Stimulated activated CD8-positive, alpha-beta memory T cell treated with anti-CD3 and anti-CD28 coated beads, Interleukin-12 subunit alpha, Interleukin-12 subunit beta, amount 100 ng/mL, for 1 hour (primary cell): ENCODE measurements around the gene RBMS1.

ENCODE experiments used
- DNase-seq: peaks from one replicate; pipeline ENCODE4 v3.0.0-alpha.2; 2020; ENCODE audit warnings: low read depth

The RBMS1 gene, protein sequence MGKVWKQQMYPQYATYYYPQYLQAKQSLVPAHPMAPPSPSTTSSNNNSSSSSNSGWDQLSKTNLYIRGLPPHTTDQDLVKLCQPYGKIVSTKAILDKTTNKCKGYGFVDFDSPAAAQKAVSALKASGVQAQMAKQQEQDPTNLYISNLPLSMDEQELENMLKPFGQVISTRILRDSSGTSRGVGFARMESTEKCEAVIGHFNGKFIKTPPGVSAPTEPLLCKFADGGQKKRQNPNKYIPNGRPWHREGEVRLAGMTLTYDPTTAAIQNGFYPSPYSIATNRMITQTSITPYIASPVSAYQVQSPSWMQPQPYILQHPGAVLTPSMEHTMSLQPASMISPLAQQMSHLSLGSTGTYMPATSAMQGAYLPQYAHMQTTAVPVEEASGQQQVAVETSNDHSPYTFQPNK

GRCh38 chr2:160493227-160494028 is at the start of gene RBMS1:
Gene RBMS1, minus strand, starts transcription at chr2:160493807. Its CDS starts 444 bp downstream, at chr2:160493363.
- peak; percentile 28 for DNase-seq

DNA sequence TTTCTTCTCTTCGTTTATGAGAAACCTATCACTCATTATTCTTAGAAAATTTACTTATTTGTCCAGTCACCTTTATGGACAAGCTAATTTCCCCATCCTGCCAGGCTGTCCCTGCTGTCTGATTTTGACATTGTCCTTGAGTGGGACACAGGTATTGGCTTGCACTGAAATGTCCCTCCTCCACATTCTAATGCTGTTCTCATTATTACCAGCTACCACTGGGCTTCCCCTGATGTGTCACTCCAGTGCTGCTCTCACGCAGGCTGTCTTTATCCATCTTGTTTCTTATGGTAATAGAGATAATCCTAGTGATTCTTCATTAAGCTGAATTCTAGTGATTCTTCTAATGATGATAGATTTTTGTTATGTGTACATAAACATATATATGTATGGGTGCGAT is 48.1 kb upstream of the RBMS1 start:
- no peak for DNase-seq

- DNase-seq: no peak
Observed at GRCh38 chr2:160538559-160539355, 45.1 kb upstream of the RBMS1 start.

GRCh38 chr2:160538115-160538514 is 44.5 kb upstream of the RBMS1 start:
- DNase-seq: no peak

DNA sequence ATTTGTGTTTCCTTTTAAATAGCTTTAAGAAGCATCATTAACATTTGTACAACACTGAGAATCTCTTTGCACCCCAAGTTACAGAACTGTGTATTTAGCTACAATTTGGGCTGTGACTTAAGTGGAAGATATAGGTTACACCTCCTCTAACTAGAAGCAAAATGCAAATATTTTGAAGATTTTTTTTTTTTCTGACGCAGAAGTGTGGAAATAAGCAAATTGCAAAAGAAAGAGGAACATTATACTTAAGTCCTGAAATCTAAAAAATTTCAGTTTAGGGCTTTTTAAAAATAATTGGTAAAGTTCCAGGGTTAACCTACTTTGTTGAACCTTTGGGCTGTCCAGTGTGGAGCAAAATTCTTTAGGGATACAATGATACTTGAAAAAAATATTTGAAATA is 41.4 kb upstream of the RBMS1 start:
- no peak for DNase-seq

DNA sequence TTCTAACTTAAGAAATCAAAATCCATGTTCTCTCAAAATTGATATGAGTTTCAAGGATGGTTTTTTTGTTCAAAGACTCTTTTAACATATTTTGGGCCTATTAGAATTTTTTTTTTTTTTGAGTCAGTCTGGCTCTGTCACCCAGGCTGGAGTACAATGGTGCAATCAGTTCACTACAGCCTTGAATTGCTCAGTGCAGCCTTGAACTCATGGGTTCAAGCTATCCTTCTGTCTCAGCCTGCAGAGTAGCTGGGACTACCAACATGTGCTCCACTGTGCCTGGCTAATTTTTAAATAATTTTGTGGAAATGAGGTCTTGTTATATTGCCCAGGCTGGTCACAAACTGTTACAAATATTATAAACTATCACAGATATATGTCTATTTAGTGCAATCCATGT is 40.6 kb upstream of the RBMS1 start:
- no peak for DNase-seq

GRCh38 chr2:160533482-160533881 is 39.9 kb upstream of the RBMS1 start:
- no peak for DNase-seq

- DNase-seq: no peak
Observed at GRCh38 chr2:160532388-160532787, 38.8 kb upstream of the RBMS1 start.

- DNase-seq: no peak
Observed at GRCh38 chr2:160522951-160523710, 29.5 kb upstream of the RBMS1 start.

- DNase-seq: no peak
Observed at GRCh38 chr2:160517731-160518130, 24.1 kb upstream of the RBMS1 start.

DNA sequence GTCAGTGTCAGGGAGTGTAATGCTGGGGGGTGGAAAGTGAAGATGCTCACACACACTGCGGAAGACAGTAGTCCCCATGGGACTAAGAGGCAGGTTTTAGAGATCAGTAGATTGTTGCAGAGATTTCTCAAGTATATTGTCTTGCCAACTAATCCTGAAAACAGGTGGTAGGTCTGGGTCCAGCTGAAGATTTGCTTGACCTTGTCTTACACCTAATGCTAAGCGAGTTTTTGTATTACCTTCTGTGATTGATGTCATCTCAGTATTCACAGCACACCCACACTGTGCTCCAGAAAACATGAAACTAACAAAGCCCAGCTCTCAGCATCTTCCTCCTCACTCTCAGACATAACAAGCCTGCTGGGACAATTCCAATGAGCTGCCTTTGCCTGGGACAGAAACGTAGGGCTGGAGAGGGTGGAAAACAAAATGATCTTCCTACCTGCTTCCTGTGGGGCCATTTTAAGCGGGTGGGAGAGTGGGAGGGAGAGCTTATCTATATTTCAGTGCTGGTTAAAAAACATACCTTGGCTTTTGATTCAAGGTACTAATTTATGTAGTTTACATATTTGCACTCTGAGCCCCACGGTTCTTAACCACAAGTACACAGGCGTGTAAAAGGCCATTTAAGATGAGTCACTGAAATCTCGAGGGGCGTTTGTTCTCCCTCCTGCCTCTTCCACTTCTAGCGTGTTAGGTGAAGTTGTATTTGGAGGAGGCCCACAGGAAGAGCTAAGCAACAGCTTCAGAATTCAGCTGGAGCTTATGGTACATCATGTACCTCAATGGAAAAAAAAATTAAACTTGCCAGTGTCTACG is 23.1 kb upstream of the RBMS1 start:
- DNase-seq: no peak

DNA sequence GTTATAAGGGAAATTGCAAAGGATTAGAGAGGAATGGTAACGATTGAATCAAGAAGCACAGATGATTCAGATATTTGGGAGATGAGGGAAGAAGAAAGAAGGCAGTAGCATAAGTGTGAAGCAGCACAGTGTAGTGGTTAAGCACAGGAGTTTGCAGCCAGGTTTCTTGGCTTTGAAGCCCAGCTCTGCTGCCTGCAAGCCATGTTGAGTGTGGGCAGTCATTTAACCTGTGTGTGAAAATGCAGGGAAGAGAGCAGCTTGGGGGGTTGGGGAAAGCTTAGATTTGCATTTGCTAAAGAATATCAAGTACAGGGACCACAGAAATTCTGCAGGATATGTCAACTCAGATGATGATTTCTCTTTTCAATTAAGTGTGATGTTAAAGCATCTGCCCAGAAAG is 21.5 kb upstream of the RBMS1 start:
- no peak for DNase-seq

- DNase-seq: no peak
Observed at GRCh38 chr2:160513120-160513519, 19.5 kb upstream of the RBMS1 start.

- no peak for DNase-seq
Observed at GRCh38 chr2:160512491-160512890, 18.9 kb upstream of the RBMS1 start.

DNA sequence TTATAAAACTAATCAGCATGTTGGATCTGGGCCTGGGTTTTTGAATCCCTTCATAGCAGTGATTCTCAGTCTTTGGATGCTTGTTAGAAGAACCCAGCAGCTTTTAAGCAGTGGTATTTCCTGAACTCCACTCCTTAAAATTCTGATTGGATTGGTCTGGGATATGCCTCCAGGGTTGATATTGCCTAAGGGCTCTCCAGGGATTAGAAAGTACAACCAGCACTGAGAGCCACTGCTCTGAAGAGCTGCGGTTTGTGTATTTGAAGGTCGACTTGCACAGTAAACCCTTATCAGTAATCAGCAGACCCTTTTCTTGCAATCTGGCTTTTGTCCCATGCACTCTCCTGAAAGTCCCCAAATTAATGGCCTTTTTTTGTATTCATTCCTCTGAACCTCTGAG is 17.0 kb upstream of the RBMS1 start:
- no peak for DNase-seq

- DNase-seq: no peak
Observed at GRCh38 chr2:160509016-160509415, 15.4 kb upstream of the RBMS1 start.

DNA sequence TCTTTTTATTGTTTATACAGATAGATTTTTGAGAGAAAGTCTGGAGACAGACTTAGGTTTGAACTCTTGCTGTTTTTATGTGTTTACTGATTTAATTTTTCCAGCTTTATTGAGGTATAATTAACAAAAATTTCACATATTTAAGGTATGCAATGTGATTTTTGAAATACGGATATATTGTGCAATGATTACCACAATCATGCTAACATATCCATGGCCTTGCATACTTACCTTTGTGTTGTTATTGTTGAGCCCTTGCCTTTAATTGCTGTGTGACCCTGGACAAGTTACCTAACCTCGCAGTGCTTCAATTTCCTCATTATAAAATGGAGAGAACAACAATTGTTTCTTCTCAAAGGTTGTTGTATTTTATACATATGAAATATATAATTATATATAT is 13.9 kb upstream of the RBMS1 start:
- no peak for DNase-seq

GRCh38 chr2:160507046-160507407 is 13.4 kb upstream of the RBMS1 start:
- DNase-seq: no peak

DNA sequence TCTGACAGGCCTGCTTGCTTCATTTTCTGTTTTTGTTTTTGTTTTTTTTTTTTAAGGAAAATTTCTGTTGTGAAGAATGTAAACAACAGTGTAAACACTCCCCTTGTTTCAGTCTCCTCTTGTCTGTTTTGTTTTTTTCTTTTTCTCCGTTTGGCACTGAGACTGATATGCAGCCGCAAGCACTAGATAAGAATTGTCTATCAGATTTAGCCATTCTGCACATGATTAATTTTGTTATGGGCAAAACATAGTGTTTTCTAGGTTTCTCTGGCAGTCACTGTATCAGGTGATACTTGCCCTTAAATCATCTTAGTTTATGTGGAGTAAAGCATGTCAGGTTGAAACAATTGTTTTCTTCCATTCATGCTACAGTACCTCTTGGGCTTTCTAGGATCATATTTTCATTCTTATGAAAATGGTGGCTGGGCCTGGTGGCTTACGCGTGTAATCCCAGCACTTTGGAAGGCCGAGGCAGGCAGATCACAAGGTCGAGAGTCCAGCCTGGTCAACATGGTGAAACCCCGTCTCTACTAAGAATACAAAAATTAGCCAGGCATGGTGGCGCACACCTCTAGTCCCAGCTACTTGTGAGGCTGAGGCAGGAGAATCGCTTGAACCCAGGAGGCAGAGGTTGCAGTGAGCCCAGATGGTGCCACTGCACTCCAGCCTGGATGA is 12.9 kb upstream of the RBMS1 start:
- DNase-seq: no peak

GRCh38 chr2:160505256-160505655 is 11.6 kb upstream of the RBMS1 start:
- DNase-seq: no peak
